ENCODE measurements around the gene IL10.

IL10 gene

GRCh38 chr1:206772243-206772937 lies at the start of gene IL10:
TSS of gene IL10 (minus strand) at chr1:206772494. CDS start at chr1:206772435, 59 bp downstream.
- in situ Hi-C loops (cut with HindIII; ENCODE audit: low pct_ligation_motif_present, low pct_unique_long_range_greater_than_20kb, low sequenced_read_pairs), result no loop called here
- DNase-seq, result no peak

DNA sequence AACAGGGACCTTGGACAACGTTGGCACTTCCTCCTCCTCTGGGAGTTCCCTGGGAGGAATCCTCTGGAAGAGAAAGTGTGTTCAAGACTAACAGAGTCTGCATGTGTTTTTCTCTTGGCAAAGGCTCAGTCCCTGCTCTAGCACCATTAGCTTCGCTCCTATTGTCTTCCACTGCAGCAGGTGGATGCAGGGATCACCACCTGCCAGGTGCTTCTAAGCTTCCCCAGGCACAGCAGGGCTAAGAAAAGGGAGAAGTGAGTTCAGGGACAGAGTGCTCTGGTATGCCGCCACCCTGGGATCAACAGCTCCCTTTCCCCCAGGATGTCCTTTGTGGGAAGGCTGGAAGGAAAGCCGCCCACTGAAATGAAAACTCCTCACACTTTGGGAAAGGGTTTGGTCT lies 49.2 kb upstream of the IL10 start:
- DNase-seq, result no peak
- in situ Hi-C loops (cut with HindIII; ENCODE audit: low pct_ligation_motif_present, low pct_unique_long_range_greater_than_20kb, low sequenced_read_pairs), result no loop called here

DNA sequence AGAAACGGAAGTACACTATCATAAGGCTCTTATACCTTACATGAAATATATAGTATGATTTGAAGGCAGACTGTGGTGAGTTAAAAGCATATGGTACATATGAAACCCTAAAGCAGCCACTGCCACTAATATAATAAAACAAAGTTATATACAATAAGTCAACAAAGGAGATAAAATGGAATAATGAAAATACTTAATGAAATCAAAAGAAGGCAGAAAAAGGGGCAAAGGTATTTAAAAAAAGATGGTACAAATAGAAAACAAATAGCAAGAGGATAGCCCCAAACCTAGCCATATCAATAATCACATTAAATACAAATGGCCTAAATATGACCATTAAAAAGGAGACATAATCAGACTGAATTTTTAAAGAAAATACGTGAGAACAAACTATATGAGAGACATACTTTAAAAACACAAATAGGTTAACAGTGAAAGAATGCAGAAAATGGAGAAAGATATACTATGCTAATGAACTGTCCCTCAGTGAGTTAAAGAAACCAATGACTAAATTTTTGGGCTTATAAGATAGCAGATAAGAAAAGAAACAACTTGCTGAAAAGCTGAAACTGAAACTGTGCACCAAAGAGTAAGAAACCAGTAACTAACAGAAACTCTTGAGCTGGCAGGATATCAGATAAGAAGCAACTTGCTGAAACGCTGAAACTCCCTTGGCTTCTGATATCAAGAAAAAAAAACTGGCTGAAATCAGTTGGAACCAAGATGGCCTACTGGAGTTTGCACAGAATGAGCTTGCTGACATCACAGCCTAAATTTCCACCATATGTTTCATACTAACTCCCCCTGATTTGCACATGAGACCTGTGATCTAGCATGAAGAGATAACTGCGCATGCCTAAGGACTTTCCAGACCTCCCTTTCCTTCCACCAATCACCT lies 44.3 kb upstream of the IL10 start:
- in situ Hi-C loops (cut with HindIII; ENCODE audit: low pct_ligation_motif_present, low pct_unique_long_range_greater_than_20kb, low sequenced_read_pairs), result no loop called here

GRCh38 chr1:206814716-206815341 lies 42.5 kb upstream of the IL10 start:
- DNase-seq, result peak; percentile 67
- in situ Hi-C loops (cut with HindIII; ENCODE audit: low pct_ligation_motif_present, low pct_unique_long_range_greater_than_20kb, low sequenced_read_pairs), result no loop called here

More for the DNA sequence above, 44.3 kb upstream of the IL10 start:
- no peak for DNase-seq

- DNase-seq, result no peak
- in situ Hi-C loops (cut with HindIII; ENCODE audit: low pct_ligation_motif_present, low pct_unique_long_range_greater_than_20kb, low sequenced_read_pairs), result no loop called here
Measured at GRCh38 chr1:206812471-206812870, 40.2 kb upstream of the IL10 start.

DNA sequence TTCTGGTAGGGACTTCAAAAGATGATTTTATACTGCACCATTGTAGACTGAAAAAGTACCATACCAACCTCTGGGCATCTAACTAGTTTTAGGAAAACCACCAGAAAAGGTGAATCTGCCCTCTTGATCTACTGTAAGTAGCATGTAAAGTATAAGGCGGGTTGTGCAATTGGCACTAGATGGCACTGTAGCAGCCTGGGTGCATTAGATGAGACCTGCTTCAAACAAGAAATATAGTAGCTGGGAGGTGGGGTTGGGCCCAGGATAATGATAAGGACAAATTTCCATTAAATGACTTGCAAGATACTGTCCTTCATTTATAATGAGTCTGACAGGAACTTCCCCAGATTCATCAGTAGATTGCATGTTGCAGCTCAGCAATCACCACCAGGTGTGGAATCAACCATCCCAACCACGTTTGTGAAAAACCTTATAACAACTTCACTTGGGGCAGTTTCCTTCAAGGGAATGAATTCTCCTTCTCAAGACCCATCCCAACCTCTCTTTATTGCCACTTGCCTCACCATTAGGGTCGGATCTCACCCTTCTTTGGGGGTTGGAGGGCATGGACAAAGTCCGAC lies 37.3 kb upstream of the IL10 start:
- in situ Hi-C loops (cut with HindIII; ENCODE audit: low pct_ligation_motif_present, low pct_unique_long_range_greater_than_20kb, low sequenced_read_pairs), result no loop called here
- DNase-seq, result peak; percentile 41

DNA sequence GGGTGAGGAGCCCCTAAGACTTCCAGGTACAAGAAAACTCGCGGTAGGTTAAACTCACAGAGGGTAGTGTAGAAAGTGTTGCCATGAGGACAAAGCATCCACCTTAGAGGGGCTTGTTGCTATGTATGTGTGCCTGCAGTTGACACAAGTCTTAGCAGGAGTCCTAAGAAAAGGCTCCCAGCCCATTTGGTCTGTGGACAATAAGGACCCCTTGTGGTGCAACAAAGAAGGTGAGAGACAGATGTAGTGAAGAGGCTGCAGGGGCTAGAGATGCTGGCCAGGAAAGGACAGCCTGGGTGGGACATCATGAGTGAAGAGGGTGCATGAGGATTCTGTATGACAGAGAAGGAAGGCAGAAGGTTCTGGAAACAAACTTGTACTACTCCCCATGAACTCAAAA lies 36.3 kb upstream of the IL10 start:
- in situ Hi-C loops (cut with HindIII; ENCODE audit: low pct_ligation_motif_present, low pct_unique_long_range_greater_than_20kb, low sequenced_read_pairs), result no loop called here
- DNase-seq, result peak; percentile 41

GRCh38 chr1:206805357-206805756 lies 33.1 kb upstream of the IL10 start:
- no peak for DNase-seq
- in situ Hi-C loops (cut with HindIII; ENCODE audit: low pct_ligation_motif_present, low pct_unique_long_range_greater_than_20kb, low sequenced_read_pairs), result no loop called here

GRCh38 chr1:206804156-206804737 lies 32.0 kb upstream of the IL10 start:
- in situ Hi-C loops (cut with HindIII; ENCODE audit: low pct_ligation_motif_present, low pct_unique_long_range_greater_than_20kb, low sequenced_read_pairs), result no loop called here
- no peak for DNase-seq

DNA sequence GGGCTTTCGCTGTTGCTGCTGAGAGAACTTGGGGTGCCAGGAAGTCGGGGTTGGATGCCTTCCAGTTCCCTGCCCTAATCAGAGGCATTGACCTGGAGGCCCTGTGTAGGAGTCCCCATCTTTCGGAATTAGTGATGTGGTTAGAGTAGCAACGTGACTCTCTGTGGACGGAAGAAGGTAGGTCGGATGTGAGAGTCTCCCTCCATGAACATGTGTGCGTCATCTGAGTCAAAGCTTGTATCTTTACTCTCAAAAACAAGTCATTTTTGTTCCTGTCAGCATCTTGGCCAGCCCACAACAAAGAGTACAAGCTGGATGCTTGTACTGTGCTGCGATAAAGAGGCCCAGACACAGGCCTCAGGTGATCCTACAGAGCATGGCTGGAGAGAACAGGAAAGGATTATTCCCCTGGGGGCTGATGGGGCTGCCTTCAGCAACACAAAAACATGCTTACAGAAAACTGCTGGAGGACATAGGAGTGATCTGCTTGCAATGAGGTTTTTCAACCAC lies 31.0 kb upstream of the IL10 start:
- in situ Hi-C loops (cut with HindIII; ENCODE audit: low pct_ligation_motif_present, low pct_unique_long_range_greater_than_20kb, low sequenced_read_pairs), result no loop called here
- no peak for DNase-seq

- in situ Hi-C loops (cut with HindIII; ENCODE audit: low pct_ligation_motif_present, low pct_unique_long_range_greater_than_20kb, low sequenced_read_pairs), result no loop called here
Measured at GRCh38 chr1:206802401-206802800, 30.1 kb upstream of the IL10 start.

GRCh38 chr1:206801467-206801866 lies 29.2 kb upstream of the IL10 start:
- in situ Hi-C loops (cut with HindIII; ENCODE audit: low pct_ligation_motif_present, low pct_unique_long_range_greater_than_20kb, low sequenced_read_pairs), result no loop called here
- DNase-seq, result no peak

More at GRCh38 chr1:206802401-206802800, 30.1 kb upstream of the IL10 start:
- no peak for DNase-seq

DNA sequence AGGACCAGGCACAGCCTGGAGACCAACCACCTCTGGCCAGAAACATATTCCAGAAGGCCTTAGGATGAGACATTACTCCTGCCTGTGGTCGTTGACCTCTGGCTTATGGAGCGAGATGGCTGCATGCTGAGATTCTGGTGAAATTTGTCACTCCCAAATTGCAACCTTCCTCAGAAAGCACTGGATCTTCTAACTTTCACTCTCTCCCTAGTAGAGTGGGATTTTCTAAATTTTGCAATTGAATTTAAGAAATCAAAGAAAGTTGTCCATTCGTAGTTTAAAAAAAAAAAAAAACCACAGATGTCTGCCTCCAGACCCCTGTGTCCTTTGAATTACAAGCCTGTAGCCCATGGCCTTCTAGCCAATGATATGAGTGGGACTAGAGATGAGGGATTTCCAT lies 28.6 kb upstream of the IL10 start:
- in situ Hi-C loops (cut with HindIII; ENCODE audit: low pct_ligation_motif_present, low pct_unique_long_range_greater_than_20kb, low sequenced_read_pairs), result no loop called here
- DNase-seq, result no peak

DNA sequence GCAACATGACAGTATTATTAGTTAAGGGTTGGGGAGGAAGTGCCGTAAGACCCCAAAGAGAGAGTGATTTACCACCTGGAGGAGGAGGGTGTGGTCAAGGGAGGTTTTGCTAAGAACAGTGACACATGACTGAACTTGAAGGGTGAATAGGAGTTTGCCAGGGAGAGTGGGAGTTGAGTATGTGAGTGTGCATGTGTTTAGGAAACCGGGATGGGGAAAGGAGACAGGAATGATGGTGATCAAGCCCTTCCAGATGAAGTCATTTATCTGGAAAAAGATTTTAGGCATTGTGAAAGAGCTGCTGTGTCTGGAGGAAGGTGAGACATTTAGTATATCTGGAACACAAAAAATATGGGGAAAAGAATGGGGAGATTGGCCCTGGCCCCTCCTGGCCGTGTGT lies 28.1 kb upstream of the IL10 start:
- no peak for DNase-seq
- in situ Hi-C loops (cut with HindIII; ENCODE audit: low pct_ligation_motif_present, low pct_unique_long_range_greater_than_20kb, low sequenced_read_pairs), result no loop called here

DNA sequence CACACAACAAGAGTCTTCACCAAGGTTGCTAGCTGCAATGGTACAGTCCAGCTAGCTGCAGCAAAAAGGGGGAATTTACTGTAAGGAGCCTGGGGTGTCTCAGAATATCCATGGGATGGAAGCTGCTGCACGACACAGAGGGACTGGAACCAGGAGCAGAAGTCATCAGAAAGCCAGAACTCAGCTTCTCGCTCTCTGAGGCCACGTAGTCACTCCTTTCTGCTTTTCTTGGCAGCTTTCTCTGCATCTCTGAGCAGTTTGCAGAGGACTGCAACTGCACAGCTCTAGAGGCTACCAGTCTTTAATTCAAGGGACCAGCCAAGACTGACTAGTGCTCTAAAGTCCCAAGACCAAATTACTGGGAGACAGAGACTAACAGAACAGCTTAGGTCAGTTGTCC lies 27.0 kb upstream of the IL10 start:
- no peak for DNase-seq
- in situ Hi-C loops (cut with HindIII; ENCODE audit: low pct_ligation_motif_present, low pct_unique_long_range_greater_than_20kb, low sequenced_read_pairs), result no loop called here

- in situ Hi-C loops (cut with HindIII; ENCODE audit: low pct_ligation_motif_present, low pct_unique_long_range_greater_than_20kb, low sequenced_read_pairs), result no loop called here
Measured at GRCh38 chr1:206798384-206798996, 26.2 kb upstream of the IL10 start.

GRCh38 chr1:206797534-206798383 lies 25.5 kb upstream of the IL10 start:
- in situ Hi-C loops (cut with HindIII; ENCODE audit: low pct_ligation_motif_present, low pct_unique_long_range_greater_than_20kb, low sequenced_read_pairs), result no loop called here
- peak; percentile 21 for DNase-seq

More at GRCh38 chr1:206798384-206798996, 26.2 kb upstream of the IL10 start:
- no peak for DNase-seq
